HL-60 (cell line): ENCODE measurements around the gene CXCL8.
A peak's percentile ranks its signal among the peaks of the same experiment; 100 is the strongest.

ENCODE experiments used
- DNase-seq, 2 experiments: peaks; one replicate each; pipeline ENCODE4 v3.0.0-alpha.2; 2010 to 2020; ENCODE audit warnings: low read depth in 1 of 2, low spot score in 1 of 2
- H3K27ac ChIP-seq: fragments of 250-450 bp; sonication (Bioruptor Pico); replicated peaks from 2 replicates; pipeline ENCODE4 v1.5.1; 2020; ENCODE audit warnings: mild to moderate bottlenecking, moderate library complexity
- H3K27me3 ChIP-seq: fragments of 250-450 bp; sonication (Bioruptor Pico); 2 replicates; pipeline ENCODE4 v1.5.1; 2021; ENCODE audit warnings: mild to moderate bottlenecking, moderate library complexity; ENCODE audit not compliant: insufficient read depth, poor library complexity, severe bottlenecking
- H3K4me3 ChIP-seq: replicated peaks from 2 replicates; pipeline ENCODE4 v1.5.1; 2011; ENCODE audit warnings: mild to moderate bottlenecking, control low read depth, low read length; ENCODE audit not compliant: insufficient read depth
- GABPA ChIP-seq: IDR thresholded peaks from 2 replicates; pipeline ENCODE4 v1.6.1; 2012; ENCODE audit warnings: low read depth
- POLR2AphosphoS5 ChIP-seq: IDR thresholded peaks from 2 replicates; pipeline ENCODE4 v1.6.1; 2012; ENCODE audit warnings: low read depth
- SPI1 ChIP-seq: IDR thresholded peaks from 2 replicates; pipeline ENCODE4 v1.6.1; 2012; ENCODE audit warnings: low read depth, mild to moderate bottlenecking, borderline replicate concordance
- TF ChIP-seq, protein P1 (sequence below): IDR thresholded peaks from one replicate; pipeline ENCODE4 v1.5.1; 2011; ENCODE audit warnings: low read length, control low read depth, inconsistent platforms; ENCODE audit not compliant: insufficient read depth
- TF ChIP-seq, protein P2 (sequence below): IDR thresholded peaks from 2 replicates; pipeline ENCODE4 v1.6.1; 2012; ENCODE audit warnings: low read depth; ENCODE audit not compliant: insufficient replicate concordance

The CXCL8 gene

DNA sequence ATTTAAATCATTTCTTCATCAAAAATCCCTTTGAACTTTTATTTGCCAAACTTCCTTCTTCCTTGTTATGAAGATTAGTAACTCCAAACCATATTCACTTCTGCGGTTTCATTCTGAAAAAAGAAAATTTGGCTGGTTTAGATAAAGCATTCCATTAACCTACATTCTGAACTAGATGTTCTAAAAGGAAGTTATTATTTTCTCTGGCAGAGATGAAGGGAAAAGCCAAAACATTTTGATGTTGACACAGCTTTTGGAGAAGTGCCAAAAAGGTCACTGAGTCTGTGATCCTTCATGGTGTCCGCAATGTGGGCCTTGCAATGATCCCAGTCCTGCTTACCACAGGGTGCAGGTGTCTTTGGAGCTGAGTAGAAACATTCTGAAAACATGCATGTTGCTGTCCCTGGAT lies 36.0 kb downstream of the CXCL8 start:
- Histone ChIP-seq H3K27ac (no peak overlapping the region), H3K27me3 (no peaks in the 10 kb centered on the region), H3K4me3 (no peak overlapping the region)
- peak in 1 of 2 experiments; percentile 37 for DNase-seq
- TF ChIP-seq POLR2AphosphoS5 (no peak), SPI1 (no peak), GABPA (no peak)
- TF ChIP-seq, protein P1, sequence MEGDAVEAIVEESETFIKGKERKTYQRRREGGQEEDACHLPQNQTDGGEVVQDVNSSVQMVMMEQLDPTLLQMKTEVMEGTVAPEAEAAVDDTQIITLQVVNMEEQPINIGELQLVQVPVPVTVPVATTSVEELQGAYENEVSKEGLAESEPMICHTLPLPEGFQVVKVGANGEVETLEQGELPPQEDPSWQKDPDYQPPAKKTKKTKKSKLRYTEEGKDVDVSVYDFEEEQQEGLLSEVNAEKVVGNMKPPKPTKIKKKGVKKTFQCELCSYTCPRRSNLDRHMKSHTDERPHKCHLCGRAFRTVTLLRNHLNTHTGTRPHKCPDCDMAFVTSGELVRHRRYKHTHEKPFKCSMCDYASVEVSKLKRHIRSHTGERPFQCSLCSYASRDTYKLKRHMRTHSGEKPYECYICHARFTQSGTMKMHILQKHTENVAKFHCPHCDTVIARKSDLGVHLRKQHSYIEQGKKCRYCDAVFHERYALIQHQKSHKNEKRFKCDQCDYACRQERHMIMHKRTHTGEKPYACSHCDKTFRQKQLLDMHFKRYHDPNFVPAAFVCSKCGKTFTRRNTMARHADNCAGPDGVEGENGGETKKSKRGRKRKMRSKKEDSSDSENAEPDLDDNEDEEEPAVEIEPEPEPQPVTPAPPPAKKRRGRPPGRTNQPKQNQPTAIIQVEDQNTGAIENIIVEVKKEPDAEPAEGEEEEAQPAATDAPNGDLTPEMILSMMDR, result no peak
- TF ChIP-seq, protein P2, sequence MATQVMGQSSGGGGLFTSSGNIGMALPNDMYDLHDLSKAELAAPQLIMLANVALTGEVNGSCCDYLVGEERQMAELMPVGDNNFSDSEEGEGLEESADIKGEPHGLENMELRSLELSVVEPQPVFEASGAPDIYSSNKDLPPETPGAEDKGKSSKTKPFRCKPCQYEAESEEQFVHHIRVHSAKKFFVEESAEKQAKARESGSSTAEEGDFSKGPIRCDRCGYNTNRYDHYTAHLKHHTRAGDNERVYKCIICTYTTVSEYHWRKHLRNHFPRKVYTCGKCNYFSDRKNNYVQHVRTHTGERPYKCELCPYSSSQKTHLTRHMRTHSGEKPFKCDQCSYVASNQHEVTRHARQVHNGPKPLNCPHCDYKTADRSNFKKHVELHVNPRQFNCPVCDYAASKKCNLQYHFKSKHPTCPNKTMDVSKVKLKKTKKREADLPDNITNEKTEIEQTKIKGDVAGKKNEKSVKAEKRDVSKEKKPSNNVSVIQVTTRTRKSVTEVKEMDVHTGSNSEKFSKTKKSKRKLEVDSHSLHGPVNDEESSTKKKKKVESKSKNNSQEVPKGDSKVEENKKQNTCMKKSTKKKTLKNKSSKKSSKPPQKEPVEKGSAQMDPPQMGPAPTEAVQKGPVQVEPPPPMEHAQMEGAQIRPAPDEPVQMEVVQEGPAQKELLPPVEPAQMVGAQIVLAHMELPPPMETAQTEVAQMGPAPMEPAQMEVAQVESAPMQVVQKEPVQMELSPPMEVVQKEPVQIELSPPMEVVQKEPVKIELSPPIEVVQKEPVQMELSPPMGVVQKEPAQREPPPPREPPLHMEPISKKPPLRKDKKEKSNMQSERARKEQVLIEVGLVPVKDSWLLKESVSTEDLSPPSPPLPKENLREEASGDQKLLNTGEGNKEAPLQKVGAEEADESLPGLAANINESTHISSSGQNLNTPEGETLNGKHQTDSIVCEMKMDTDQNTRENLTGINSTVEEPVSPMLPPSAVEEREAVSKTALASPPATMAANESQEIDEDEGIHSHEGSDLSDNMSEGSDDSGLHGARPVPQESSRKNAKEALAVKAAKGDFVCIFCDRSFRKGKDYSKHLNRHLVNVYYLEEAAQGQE, result no peak

DNA sequence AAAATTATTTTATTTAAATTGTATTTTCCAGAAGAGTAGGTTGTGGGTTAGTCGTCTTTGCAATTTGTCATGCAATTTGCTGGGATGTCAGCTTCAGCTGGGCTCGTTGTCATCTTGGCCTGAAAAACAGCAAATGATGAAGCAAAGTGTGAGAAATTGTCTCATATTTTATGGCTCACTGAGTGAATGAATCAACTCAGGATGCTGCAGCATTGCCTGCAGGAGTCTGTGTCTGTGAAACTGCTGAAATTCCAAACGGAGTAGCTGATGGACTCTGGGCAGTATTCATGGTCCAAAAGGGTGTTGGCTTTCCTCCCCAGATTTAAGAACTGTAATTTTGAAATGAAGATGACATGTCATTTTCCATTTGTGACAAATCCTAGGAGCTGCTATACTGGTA lies 37.2 kb downstream of the CXCL8 start:
- Histone ChIP-seq H3K4me3 (no peak overlapping the region), H3K27ac (no peak overlapping the region), H3K27me3 (no peaks in the 10 kb centered on the region)
- no peak for DNase-seq
- TF ChIP-seq GABPA, result no peak
- TF ChIP-seq, protein P2, result no peak
- TF ChIP-seq SPI1, result no peak
- TF ChIP-seq POLR2AphosphoS5, result no peak
- TF ChIP-seq, protein P1, result no peak

DNA sequence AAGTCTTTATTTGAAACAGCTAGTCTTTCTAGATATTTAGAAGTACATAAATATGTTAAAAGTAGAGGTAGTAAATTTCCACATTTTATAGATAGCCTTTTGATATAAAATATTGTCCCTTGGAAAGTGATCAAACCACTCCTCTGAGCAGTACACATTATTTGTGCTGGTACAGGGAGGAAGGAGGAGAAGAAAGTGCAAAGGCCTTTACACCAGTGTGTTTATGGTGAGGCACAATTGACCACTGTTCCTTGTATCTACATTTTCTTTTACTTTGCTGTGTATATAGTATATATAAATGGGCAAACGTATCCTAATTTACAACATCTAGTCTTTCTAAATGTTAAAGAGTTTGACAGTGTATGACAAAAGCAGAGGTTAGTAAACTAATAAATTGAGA lies 39.9 kb downstream of the CXCL8 start:
- H3K27me3 ChIP-seq, result no peaks in the 10 kb centered on the region
- TF ChIP-seq GABPA, result no peak
- TF ChIP-seq, protein P1, result no peak
- no peak for DNase-seq
- no peak overlapping the region for H3K27ac ChIP-seq
- no peak overlapping the region for H3K4me3 ChIP-seq

DNA sequence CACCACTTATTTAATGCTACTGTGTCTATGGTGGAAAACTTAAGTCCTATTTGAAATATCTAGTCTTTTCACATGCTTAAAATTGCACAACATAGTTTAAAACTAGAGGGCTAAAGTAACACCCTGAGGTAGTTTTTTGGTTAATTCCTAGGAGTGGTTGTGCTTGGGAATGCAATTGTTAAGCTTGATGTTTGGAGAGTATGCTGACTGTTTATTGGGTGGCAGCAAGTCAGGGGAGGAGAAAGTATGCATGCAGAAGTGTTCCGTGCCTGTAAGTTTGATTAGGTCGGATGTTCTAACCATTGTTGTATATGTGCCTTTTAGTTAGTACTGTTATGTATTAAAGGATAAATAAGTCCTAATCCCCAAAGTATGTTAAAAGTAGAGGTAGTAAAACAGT lies 40.5 kb downstream of the CXCL8 start:
- H3K4me3 ChIP-seq, result no peak overlapping the region
- no peak overlapping the region for H3K27ac ChIP-seq
- H3K27me3 ChIP-seq, result no peaks in the 10 kb centered on the region
- no peak for DNase-seq
- TF ChIP-seq SPI1, result no peak
- no peak for TF ChIP-seq POLR2AphosphoS5
- TF ChIP-seq GABPA, result no peak
- TF ChIP-seq, protein P1, result no peak
